Thoracic aorta (tissue), 2 donors: ENCODE results near the gene GPC5. TPM values are rescaled to one million over a fixed set of nuclear protein-coding genes. Genes with fewer than 3 reads are reported as not detected.

Experiments used
- ATAC-seq: fragments of 150-250 bp; one replicate; pipeline ENCODE4 v1.8.0; 2017; ENCODE audit warnings: low read depth; ENCODE audit not compliant: insufficient number of reproducible peaks, low FRiP score
- DNase-seq: peaks from one replicate; pipeline ENCODE4 v3.0.0-alpha.2; 2020; ENCODE audit warnings: low spot score
- H3K27ac ChIP-seq, 2 donors: fragments of 200-600 bp; sonication (generic); 1 replicate in 1 of 2; 2 replicates in 1 of 2; pipeline ENCODE4 v1.5.1; 2016; ENCODE audit warnings: mild to moderate bottlenecking in 2 of 2, moderate library complexity in 2 of 2
- H3K27me3 ChIP-seq: fragments of 200-600 bp; sonication (generic); replicated peaks from 2 replicates; pipeline ENCODE4 v1.6.0; 2016; ENCODE audit warnings: mild to moderate bottlenecking; ENCODE audit not compliant: insufficient read depth
- H3K36me3 ChIP-seq: fragments of 200-600 bp; sonication (generic); one replicate; pipeline ENCODE4 v1.5.1; 2016
- H3K4me1 ChIP-seq, 2 donors: fragments of 200-600 bp; sonication (generic); 1 replicate in 1 of 2; 2 replicates in 1 of 2; pipeline versions ENCODE4 v1.5.1 to v1.6.0; 2016; ENCODE audit warnings: low read depth in 2 of 2, mild to moderate bottlenecking in 1 of 2; ENCODE audit not compliant: control insufficient read depth in 1 of 2
- H3K4me3 ChIP-seq: fragments of 200-600 bp; sonication (generic); 2 replicates; pipeline ENCODE4 v1.5.1; 2016; ENCODE audit warnings: mild to moderate bottlenecking
- H3K9me3 ChIP-seq: fragments of 200-600 bp; sonication (generic); 2 replicates; pipeline ENCODE4 v1.5.1; 2016
- total RNA-seq, 2 donors: library from RNA; depleted of rRNA; stranded (reverse); fragments of >200 nt; gene quantifications; one replicate each; pipeline versions ENCODE4 v1.1.0 to v1.2.3, GENCODE V29; 2016
- TF ChIP-seq, protein P1 (sequence below): fragments of 200-600 bp; sonication (generic); IDR thresholded peaks from one replicate; pipeline ENCODE4 v1.5.1; 2019; ENCODE audit warnings: antibody characterized with exemption

Gene GPC5
- total RNA-seq, 2 donors from 2014 or later: 3.3 TPM; not detected in 1

DNA sequence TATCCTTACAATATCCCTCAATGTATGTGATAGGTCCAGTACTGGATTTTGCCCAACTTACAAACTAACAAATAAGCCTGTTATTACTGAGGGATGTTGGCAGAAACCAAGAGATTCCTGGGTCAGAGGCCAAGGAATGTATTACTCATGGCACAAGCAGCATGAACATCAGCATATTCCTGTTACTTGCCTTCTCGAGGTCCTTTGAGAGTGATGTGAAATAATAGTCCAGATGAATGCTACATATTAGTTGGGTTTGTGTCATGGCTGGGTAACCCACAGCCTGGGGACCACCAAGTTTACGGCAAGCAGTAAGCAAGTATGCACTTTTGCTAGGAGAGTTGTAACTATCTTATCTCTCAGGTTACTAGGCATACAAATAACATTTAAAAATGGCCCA, 1443.7 kb downstream of the GPC5 start:
- no peaks in the 10 kb centered on the region for H3K36me3 ChIP-seq
- DNase-seq: no peak
- peaks cover 12 to 17% of the 10 kb centered on the region in 2 donors for H3K4me1 ChIP-seq
- H3K4me3 ChIP-seq: no peak overlapping the region
- TF ChIP-seq, protein P1, sequence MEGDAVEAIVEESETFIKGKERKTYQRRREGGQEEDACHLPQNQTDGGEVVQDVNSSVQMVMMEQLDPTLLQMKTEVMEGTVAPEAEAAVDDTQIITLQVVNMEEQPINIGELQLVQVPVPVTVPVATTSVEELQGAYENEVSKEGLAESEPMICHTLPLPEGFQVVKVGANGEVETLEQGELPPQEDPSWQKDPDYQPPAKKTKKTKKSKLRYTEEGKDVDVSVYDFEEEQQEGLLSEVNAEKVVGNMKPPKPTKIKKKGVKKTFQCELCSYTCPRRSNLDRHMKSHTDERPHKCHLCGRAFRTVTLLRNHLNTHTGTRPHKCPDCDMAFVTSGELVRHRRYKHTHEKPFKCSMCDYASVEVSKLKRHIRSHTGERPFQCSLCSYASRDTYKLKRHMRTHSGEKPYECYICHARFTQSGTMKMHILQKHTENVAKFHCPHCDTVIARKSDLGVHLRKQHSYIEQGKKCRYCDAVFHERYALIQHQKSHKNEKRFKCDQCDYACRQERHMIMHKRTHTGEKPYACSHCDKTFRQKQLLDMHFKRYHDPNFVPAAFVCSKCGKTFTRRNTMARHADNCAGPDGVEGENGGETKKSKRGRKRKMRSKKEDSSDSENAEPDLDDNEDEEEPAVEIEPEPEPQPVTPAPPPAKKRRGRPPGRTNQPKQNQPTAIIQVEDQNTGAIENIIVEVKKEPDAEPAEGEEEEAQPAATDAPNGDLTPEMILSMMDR: no peak
- peak; percentile 74 for ATAC-seq
- no peaks in the 10 kb centered on the region for H3K27me3 ChIP-seq
- H3K27ac ChIP-seq: peak overlapping the region in 1 of 2 donors; percentile 2
- no peaks in the 10 kb centered on the region for H3K9me3 ChIP-seq

DNA sequence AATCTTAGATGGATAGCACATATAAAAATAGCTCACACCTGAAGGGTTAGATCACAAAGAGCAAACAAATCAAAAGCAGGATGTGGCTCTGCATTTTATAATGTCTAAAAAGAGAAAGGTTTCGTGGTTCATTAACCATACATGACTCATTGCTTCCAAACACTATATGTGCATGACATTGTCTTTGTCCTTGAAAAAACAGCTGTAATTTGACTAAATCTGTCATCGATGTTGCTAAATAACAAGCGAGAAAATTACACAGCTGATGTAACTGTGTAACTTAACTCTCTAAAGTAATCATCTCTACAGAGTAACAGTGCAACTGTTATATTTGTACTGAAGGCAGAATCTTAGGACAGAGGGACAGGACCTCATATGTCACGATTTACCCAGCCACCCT, 1445.1 kb downstream of the GPC5 start:
- ATAC-seq: no peak
- Histone ChIP-seq H3K27me3 (no peaks in the 10 kb centered on the region), H3K9me3 (no peaks in the 10 kb centered on the region), H3K36me3 (no peaks in the 10 kb centered on the region), H3K27ac (no peak overlapping the region), H3K4me3 (no peak overlapping the region), H3K4me1 (peaks cover 21 to 22% of the 10 kb centered on the region in 2 donors)
- TF ChIP-seq, protein P1: no peak
- no peak for DNase-seq

DNA sequence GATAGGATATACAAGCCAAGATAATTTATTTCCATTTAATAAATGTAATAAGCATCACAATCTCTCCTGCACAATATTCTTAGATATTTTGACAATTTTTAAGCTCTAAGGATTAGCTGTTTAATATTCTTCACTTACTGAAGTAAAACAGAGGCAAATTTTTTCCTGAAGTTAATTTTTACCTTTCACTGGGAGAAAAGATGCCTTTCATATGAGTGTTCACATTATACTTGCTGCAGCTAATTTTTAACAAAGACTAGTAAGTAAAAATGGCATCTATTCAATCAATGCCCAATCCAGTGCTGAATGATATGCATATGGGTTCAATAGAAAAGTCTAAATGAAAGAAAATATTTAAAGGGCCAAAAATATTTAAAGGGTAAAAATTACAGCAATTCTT, 1451.0 kb downstream of the GPC5 start:
- DNase-seq (no peak), ATAC-seq (no peak)
- no peak overlapping the region for H3K4me3 ChIP-seq
- H3K9me3 ChIP-seq: no peaks in the 10 kb centered on the region
- TF ChIP-seq, protein P1: no peak
- peaks cover 5 to 9% of the 10 kb centered on the region in 2 donors for H3K4me1 ChIP-seq
- H3K36me3 ChIP-seq: no peaks in the 10 kb centered on the region
- no peak overlapping the region for H3K27ac ChIP-seq
- no peaks in the 10 kb centered on the region for H3K27me3 ChIP-seq

- Histone ChIP-seq H3K36me3 (no peaks in the 10 kb centered on the region), H3K9me3 (no peaks in the 10 kb centered on the region), H3K27me3 (no peaks in the 10 kb centered on the region), H3K4me1 (no peaks in the 10 kb centered on the region), H3K27ac (no peak overlapping the region), H3K4me3 (no peak overlapping the region)
- DNase-seq: no peak
- TF ChIP-seq, protein P1: no peak
- no peak for ATAC-seq
Observed at GRCh38 chr13:92864584-92865284, 1466.3 kb downstream of the GPC5 start.

DNA sequence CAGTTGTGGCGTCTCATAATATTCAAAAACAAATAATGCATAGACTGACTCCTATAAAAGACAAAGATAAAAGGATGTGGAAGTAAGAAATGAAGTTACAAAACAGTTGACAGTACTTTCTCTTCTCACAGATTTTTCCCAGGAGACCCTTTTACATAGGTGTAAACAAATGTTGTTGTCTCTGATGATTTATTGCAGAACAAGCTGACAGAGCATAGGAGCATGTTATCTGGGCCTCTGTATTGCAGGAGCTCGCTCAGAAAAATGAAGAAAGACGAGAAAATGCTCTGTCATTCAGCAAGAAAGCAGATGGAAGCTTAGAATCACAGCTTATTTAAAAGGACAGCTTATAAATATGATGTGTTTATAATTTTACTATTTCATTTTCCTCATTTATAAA, 1474.6 kb downstream of the GPC5 start:
- no peak for ATAC-seq

More for the DNA sequence above, 1474.6 kb downstream of the GPC5 start:
- Histone ChIP-seq H3K27me3 (no peaks in the 10 kb centered on the region), H3K36me3 (no peaks in the 10 kb centered on the region), H3K9me3 (no peaks in the 10 kb centered on the region), H3K4me3 (no peak overlapping the region), H3K4me1 (no peaks in the 10 kb centered on the region), H3K27ac (no peak overlapping the region)
- TF ChIP-seq, protein P1: no peak
- no peak for DNase-seq
